ENCODE measurements around the gene OR13G1.

DNA sequence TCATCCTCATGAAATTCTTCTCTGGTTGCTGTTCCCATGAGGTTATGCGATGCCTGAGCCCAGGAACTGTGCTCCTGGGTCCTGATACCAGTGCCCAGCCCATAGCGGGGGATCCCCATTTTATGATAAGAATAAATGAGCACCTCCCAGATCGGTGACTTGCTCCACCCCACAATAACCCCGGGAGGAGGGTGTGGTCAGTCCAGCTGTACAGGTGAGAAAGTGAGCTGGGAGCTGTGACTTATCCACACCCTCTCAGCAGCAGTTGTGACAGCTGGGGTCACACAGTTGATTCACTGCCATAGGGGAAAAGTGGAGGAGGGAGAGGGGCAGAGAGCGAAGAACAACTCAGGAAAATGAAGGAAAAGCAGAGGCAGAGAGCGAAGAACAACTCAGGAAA, 40.8 kb downstream of the OR13G1 start:
- TF ChIP-seq CTCF (IDR thresholded peaks at IDR 0.05 in 8 of 11, conservative IDR thresholded peaks at IDR 0.05 in 3 of 11) (no peak), POLR2A (IDR thresholded peaks at IDR 0.05) (no peak), POLR2AphosphoS5 (IDR thresholded peaks at IDR 0.05) (no peak)

Data from spleen (tissue), 7 donors.